Erythroblast (primary cell): ENCODE results near the gene KIRREL3.

Experiments
- GATA1 ChIP-seq: IDR thresholded peaks from 2 replicates; pipeline ENCODE4 v1.6.1; 2011; ENCODE audit warnings: low read depth, mild to moderate bottlenecking, control low read depth, low read length, moderate library complexity
- POLR2A ChIP-seq: IDR thresholded peaks from 2 replicates; pipeline ENCODE4 v1.6.1; 2011; ENCODE audit warnings: mild to moderate bottlenecking, low read length

GRCh38 chr11:126740846-126741245 lies 259.7 kb downstream of the KIRREL3 start:
- no peak for TF ChIP-seq POLR2A
- TF ChIP-seq GATA1 = no peak
